GM10248 (cell line): ENCODE results near the gene CRYBB1.

ENCODE experiments used
- CTCF ChIA-PET: fragments of 300-600 bp; sonication (Branson Sonifier 250); formaldehyde crosslinking; extraction: SDS; loops from one replicate; lab custom pipeline; 2021; ENCODE audit warnings: antibody characterized with exemption; lab: Yijun Ruan, JAX
- POLR2A ChIA-PET: fragments of 350-650 bp; sonication (Branson Sonifier 250); formaldehyde crosslinking; extraction: SDS; loops from one replicate; lab custom pipeline; 2020; ENCODE audit warnings: antibody characterized with exemption; lab: Yijun Ruan, JAX
- DNase-seq: peaks from one replicate; pipeline ENCODE4 v3.0.0; 2012; ENCODE audit errors: extremely low spot score
- CTCF ChIP-seq: IDR thresholded peaks from 2 replicates; pipeline ENCODE4 v1.5.1; 2012; ENCODE audit warnings: mild to moderate bottlenecking, low read depth; ENCODE audit errors: extremely low read depth, missing control alignments, control extremely low read depth

The CRYBB1 gene

GRCh38 chr22:26568207-26568706 is 49.6 kb downstream of the CRYBB1 start:
- ChIA-PET CTCF (no interaction called here), POLR2A (no interaction called here)
- no peak for TF ChIP-seq CTCF
- no peak for DNase-seq

GRCh38 chr22:26567610-26568009 is 50.2 kb downstream of the CRYBB1 start:
- no peak for TF ChIP-seq CTCF
- ChIA-PET POLR2A (no interaction called here), CTCF (no interaction called here)
- DNase-seq = no peak

- POLR2A ChIA-PET = no interaction called here
- DNase-seq = no peak
- CTCF ChIA-PET = no interaction called here
- TF ChIP-seq CTCF = no peak
Observed at GRCh38 chr22:26566994-26567393, 50.8 kb downstream of the CRYBB1 start.

- DNase-seq = no peak
- ChIA-PET CTCF (interaction anchor here (0.9 to 1.0 kb wide), 2 partner anchors 58 to 100 kb away, joined by 3 read pairs; no protein-coding TSS in a partner anchor), POLR2A (no interaction called here)
- TF ChIP-seq CTCF = no peak
Observed at GRCh38 chr22:26565889-26566288, 51.9 kb downstream of the CRYBB1 start.

- CTCF ChIA-PET = interaction anchor here (0.9 to 1.4 kb wide), 4 partner anchors 12 to 101 kb away, joined by 3 read pairs; no protein-coding TSS in a partner anchor
- TF ChIP-seq CTCF = no peak
- POLR2A ChIA-PET = no interaction called here
- no peak for DNase-seq
Observed at GRCh38 chr22:26565181-26565580, 52.6 kb downstream of the CRYBB1 start.

- no peak for TF ChIP-seq CTCF
- no peak for DNase-seq
- ChIA-PET POLR2A (no interaction called here), CTCF (interaction anchor here (1.3 to 1.6 kb wide), 3 partner anchors 8 to 72 kb away, joined by 3 to 6 read pairs (median 3); no protein-coding TSS in a partner anchor)
Observed at GRCh38 chr22:26564672-26565071, 53.2 kb downstream of the CRYBB1 start.
